ENCODE measurements around the gene COIL. TPM values are rescaled to one million over a fixed set of nuclear protein-coding genes. Genes with fewer than 3 reads are reported as not detected.

The COIL gene
- polyA plus RNA-seq, 3 donors, result 3.0 to 6.6 (median 5.3) TPM

DNA sequence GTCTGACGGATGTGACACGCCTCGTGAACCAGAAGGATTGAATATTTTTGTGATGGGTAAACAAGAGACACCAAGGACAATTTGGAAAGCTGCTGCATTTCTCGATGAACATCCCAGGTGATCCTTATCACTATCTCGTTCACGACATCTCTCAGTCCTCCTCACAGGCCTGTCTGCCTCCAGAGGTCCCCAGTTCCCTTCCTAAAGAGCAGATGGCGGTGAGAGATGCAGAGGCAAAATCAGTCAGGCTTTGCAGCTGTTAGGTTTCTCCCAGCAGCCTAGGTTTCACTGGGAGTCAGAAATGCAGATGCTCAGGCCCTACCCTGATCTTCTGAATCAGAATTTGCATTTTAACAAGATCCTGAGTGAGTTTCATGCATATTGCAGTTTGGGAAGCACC is 40.7 kb upstream of the COIL start:
- H3K9me3 ChIP-seq (replicated peaks in 1 of 2; ENCODE audit: control insufficient read depth in 1 of 2, insufficient read depth in 1 of 2, low read length in 2 of 2), result no peaks in the 10 kb centered on the region
- 100% methylated on average over 3 of the region's 7 CpGs for WGBS (ENCODE audit: insufficient coverage)
- H3K27ac ChIP-seq (ENCODE audit: low read depth in 1 of 2, low read length in 2 of 2), result peak overlapping the region in 1 of 2 donors; percentile 40
- TF ChIP-seq, protein P1, sequence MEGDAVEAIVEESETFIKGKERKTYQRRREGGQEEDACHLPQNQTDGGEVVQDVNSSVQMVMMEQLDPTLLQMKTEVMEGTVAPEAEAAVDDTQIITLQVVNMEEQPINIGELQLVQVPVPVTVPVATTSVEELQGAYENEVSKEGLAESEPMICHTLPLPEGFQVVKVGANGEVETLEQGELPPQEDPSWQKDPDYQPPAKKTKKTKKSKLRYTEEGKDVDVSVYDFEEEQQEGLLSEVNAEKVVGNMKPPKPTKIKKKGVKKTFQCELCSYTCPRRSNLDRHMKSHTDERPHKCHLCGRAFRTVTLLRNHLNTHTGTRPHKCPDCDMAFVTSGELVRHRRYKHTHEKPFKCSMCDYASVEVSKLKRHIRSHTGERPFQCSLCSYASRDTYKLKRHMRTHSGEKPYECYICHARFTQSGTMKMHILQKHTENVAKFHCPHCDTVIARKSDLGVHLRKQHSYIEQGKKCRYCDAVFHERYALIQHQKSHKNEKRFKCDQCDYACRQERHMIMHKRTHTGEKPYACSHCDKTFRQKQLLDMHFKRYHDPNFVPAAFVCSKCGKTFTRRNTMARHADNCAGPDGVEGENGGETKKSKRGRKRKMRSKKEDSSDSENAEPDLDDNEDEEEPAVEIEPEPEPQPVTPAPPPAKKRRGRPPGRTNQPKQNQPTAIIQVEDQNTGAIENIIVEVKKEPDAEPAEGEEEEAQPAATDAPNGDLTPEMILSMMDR (IDR thresholded peaks at IDR 0.05), result no peak
- DNase-seq, result no peak
- peaks cover 49% of the 10 kb centered on the region for H4K20me1 ChIP-seq (ENCODE audit: insufficient read depth, low read length)
- H3K4me3 ChIP-seq (replicated peaks in 1 of 3; ENCODE audit: low read depth in 2 of 3, low read length in 3 of 3), result no peak overlapping the region
- peaks cover 0 to 1% (median 0%) of the 10 kb centered on the region in 3 donors for H3K27me3 Mint-ChIP-seq (ENCODE audit: low read depth in 3 of 3)
- H2AFZ ChIP-seq (ENCODE audit: insufficient read depth, low read depth, low read length, poor library complexity, severe bottlenecking), result no peak overlapping the region
- H3K9ac ChIP-seq (ENCODE audit: insufficient read depth, low read length, poor library complexity, severe bottlenecking), result no peak overlapping the region
- peaks cover 92 to 97% of the 10 kb centered on the region in 2 donors for H3K36me3 ChIP-seq (replicated peaks in 1 of 2; ENCODE audit: control insufficient read depth in 1 of 2, insufficient read depth in 2 of 2, low read length in 2 of 2)
- H3K4me1 Mint-ChIP-seq, result peaks cover 30% of the 10 kb centered on the region
- peaks cover 86 to 96% of the 10 kb centered on the region in 2 donors for H3K36me3 Mint-ChIP-seq
- H3K4me1 ChIP-seq (ENCODE audit: control insufficient read depth in 1 of 2, insufficient read depth in 2 of 2, low read length in 2 of 2), result peaks cover 21 to 24% of the 10 kb centered on the region in 2 donors
- no peaks in the 10 kb centered on the region for H3K27me3 ChIP-seq (ENCODE audit: control insufficient read depth in 2 of 2, insufficient read depth in 2 of 2, low read length in 2 of 2)
- H3K9me3 Mint-ChIP-seq, result no peaks in the 10 kb centered on the region
- H3K4me2 ChIP-seq (replicated peaks; ENCODE audit: extremely low read depth, low read length, poor library complexity, severe bottlenecking), result no peak overlapping the region
- H3K79me2 ChIP-seq (ENCODE audit: insufficient read depth, low read length), result no peaks in the 10 kb centered on the region
- peak overlapping the region in 1 of 7 donors; percentile 53 for H3K27ac Mint-ChIP-seq
- intact Hi-C loops (cut with micrococcal nuclease), result loop anchor here in 1 of 2 donors (10.0 kb wide), 1 partner anchor 83 kb away; the partner anchor contains the start of gene AKAP1
- no peak overlapping the region for H3K4me3 Mint-ChIP-seq

DNA sequence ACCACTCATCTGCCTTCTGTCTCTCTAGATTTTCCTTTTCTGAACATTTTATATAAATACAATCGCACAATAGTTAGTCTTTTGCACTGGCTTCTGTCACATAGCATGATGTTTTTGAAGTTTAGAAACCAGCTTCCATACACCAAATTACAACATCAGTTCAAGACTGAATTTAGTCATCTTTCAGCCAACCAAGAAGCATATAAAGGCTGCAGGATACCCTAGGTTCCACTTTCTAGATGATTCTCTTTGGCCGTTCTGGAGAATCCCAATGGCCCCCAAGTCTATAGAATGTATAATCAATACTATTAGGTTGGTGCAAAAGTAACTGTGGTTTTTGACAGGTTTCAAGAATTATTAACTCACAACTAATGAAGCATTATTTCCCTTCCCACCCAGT is 36.5 kb upstream of the COIL start:
- no peak overlapping the region for H3K27ac ChIP-seq (ENCODE audit: low read depth in 1 of 2, low read length in 2 of 2)
- WGBS (ENCODE audit: insufficient coverage), result 100% methylated on average over 1 of the region's 2 CpGs
- Mint-ChIP-seq H3K9me3 (no peaks in the 10 kb centered on the region), H3K27ac (no peak overlapping the region), H3K36me3 (peaks cover 89 to 97% of the 10 kb centered on the region in 2 donors), H3K4me3 (no peak overlapping the region), H3K4me1 (no peaks in the 10 kb centered on the region), H3K27me3 (ENCODE audit: low read depth in 3 of 3) (peaks cover 0 to 1% (median 0%) of the 10 kb centered on the region in 3 donors)
- no peak overlapping the region for H3K4me2 ChIP-seq (replicated peaks; ENCODE audit: extremely low read depth, low read length, poor library complexity, severe bottlenecking)
- H3K36me3 ChIP-seq (replicated peaks in 1 of 2; ENCODE audit: control insufficient read depth in 1 of 2, insufficient read depth in 2 of 2, low read length in 2 of 2), result peaks cover 90 to 97% of the 10 kb centered on the region in 2 donors
- no peaks in the 10 kb centered on the region for H3K9me3 ChIP-seq (replicated peaks in 1 of 2; ENCODE audit: control insufficient read depth in 1 of 2, insufficient read depth in 1 of 2, low read length in 2 of 2)
- no peak overlapping the region for H3K4me3 ChIP-seq (replicated peaks in 1 of 3; ENCODE audit: low read depth in 2 of 3, low read length in 3 of 3)
- intact Hi-C loops (cut with micrococcal nuclease), result no loop called here
- no peaks in the 10 kb centered on the region for H3K4me1 ChIP-seq (ENCODE audit: control insufficient read depth in 1 of 2, insufficient read depth in 2 of 2, low read length in 2 of 2)
- no peak for DNase-seq
- peaks cover 45% of the 10 kb centered on the region for H4K20me1 ChIP-seq (ENCODE audit: insufficient read depth, low read length)
- H3K27me3 ChIP-seq (ENCODE audit: control insufficient read depth in 2 of 2, insufficient read depth in 2 of 2, low read length in 2 of 2), result no peaks in the 10 kb centered on the region
- H3K9ac ChIP-seq (ENCODE audit: insufficient read depth, low read length, poor library complexity, severe bottlenecking), result no peak overlapping the region
- no peak overlapping the region for H2AFZ ChIP-seq (ENCODE audit: insufficient read depth, low read depth, low read length, poor library complexity, severe bottlenecking)
- TF ChIP-seq, protein P1 (IDR thresholded peaks at IDR 0.05), result no peak
- peaks cover 5% of the 10 kb centered on the region for H3K79me2 ChIP-seq (ENCODE audit: insufficient read depth, low read length)
